Measurements from ENCODE around the gene HRC.
A peak's percentile ranks its signal among the peaks of the same experiment; 100 is the strongest.
"Not testable (repeated sequence)": the region's sequence is repeated elsewhere in the genome, so short reads cannot be mapped to it uniquely, and the experiment has no call there.

The HRC gene

GRCh38 chr19:49150944-49151243 is 4.3 kb downstream of the HRC start:
- Histone ChIP-seq H3K4me3 (ENCODE audit: insufficient read length, low read depth) (peak overlapping the region; percentile 78), H3K36me3 (ENCODE audit: insufficient read depth, insufficient read length, low read length) (no peaks in the 10 kb centered on the region), H3K9ac (ENCODE audit: insufficient read length, low read depth) (peak overlapping the region; percentile 90), H3K9me3 (ENCODE audit: insufficient read depth, low read length) (no peaks in the 10 kb centered on the region), H3K4me1 (ENCODE audit: insufficient read depth, insufficient read length) (peaks cover 12% of the 10 kb centered on the region), H3K27me3 (ENCODE audit: insufficient read depth, insufficient read length) (peaks cover 20% of the 10 kb centered on the region)
- TF ChIP-seq ZNF274 (IDR thresholded peaks at IDR 0.05; ENCODE audit: low read depth, low read length) = no peak
- TF ChIP-seq YY1 (IDR thresholded peaks at IDR 0.05; ENCODE audit: insufficient read depth, insufficient read length) = no peak
- TF ChIP-seq SUZ12 (IDR thresholded peaks at IDR 0.05; ENCODE audit: extremely low read depth, insufficient read depth, insufficient read length) = no peak
- no peak for DNase-seq (ENCODE audit: low read depth, low spot score)

GRCh38 chr19:49150106-49150943 is 4.9 kb downstream of the HRC start:
- Histone ChIP-seq H3K9ac (ENCODE audit: insufficient read length, low read depth) (peak overlapping the region; percentile 90), H3K36me3 (ENCODE audit: insufficient read depth, insufficient read length, low read length) (no peaks in the 10 kb centered on the region), H3K27me3 (ENCODE audit: insufficient read depth, insufficient read length) (peaks cover 20% of the 10 kb centered on the region), H3K9me3 (ENCODE audit: insufficient read depth, low read length) (no peaks in the 10 kb centered on the region), H3K4me3 (ENCODE audit: insufficient read length, low read depth) (peak overlapping the region; percentile 78), H3K4me1 (ENCODE audit: insufficient read depth, insufficient read length) (peaks cover 15% of the 10 kb centered on the region)
- TF ChIP-seq YY1 (IDR thresholded peaks at IDR 0.05; ENCODE audit: insufficient read depth, insufficient read length) = no peak
- TF ChIP-seq ZNF274 (IDR thresholded peaks at IDR 0.05; ENCODE audit: low read depth, low read length) = no peak
- TF ChIP-seq SUZ12 (IDR thresholded peaks at IDR 0.05; ENCODE audit: extremely low read depth, insufficient read depth, insufficient read length) = no peak
- no peak for DNase-seq (ENCODE audit: low read depth, low spot score)

- Histone ChIP-seq H3K4me1 (ENCODE audit: insufficient read depth, insufficient read length) (peaks cover 13% of the 10 kb centered on the region), H3K4me3 (ENCODE audit: insufficient read length, low read depth) (peak overlapping the region; percentile 78)
- peak; percentile 70 for DNase-seq (ENCODE audit: low read depth, low spot score)
Measured at GRCh38 chr19:49149652-49150105, 5.5 kb downstream of the HRC start.

GRCh38 chr19:49148784-49149651 is 6.2 kb downstream of the HRC start:
- Histone ChIP-seq H3K9ac (ENCODE audit: insufficient read length, low read depth) (peak overlapping the region; percentile 90), H3K36me3 (ENCODE audit: insufficient read depth, insufficient read length, low read length) (no peaks in the 10 kb centered on the region), H3K4me3 (ENCODE audit: insufficient read length, low read depth) (peak overlapping the region; percentile 78), H3K9me3 (ENCODE audit: insufficient read depth, low read length) (no peaks in the 10 kb centered on the region), H3K27me3 (ENCODE audit: insufficient read depth, insufficient read length) (peaks cover 13% of the 10 kb centered on the region), H3K4me1 (ENCODE audit: insufficient read depth, insufficient read length) (peaks cover 13% of the 10 kb centered on the region)
- peak; percentile 88 for DNase-seq (ENCODE audit: low read depth, low spot score)
- TF ChIP-seq SUZ12 (IDR thresholded peaks at IDR 0.05; ENCODE audit: extremely low read depth, insufficient read depth, insufficient read length) (no peak), YY1 (IDR thresholded peaks at IDR 0.05; ENCODE audit: insufficient read depth, insufficient read length) (no peak), ZNF274 (IDR thresholded peaks at IDR 0.05; ENCODE audit: low read depth, low read length) (no peak)

More at GRCh38 chr19:49149652-49150105, 5.5 kb downstream of the HRC start:
- H3K9me3 ChIP-seq (ENCODE audit: insufficient read depth, low read length) = no peaks in the 10 kb centered on the region
- peak overlapping the region; percentile 90 for H3K9ac ChIP-seq (ENCODE audit: insufficient read length, low read depth)
- no peaks in the 10 kb centered on the region for H3K36me3 ChIP-seq (ENCODE audit: insufficient read depth, insufficient read length, low read length)
- TF ChIP-seq ZNF274 (IDR thresholded peaks at IDR 0.05; ENCODE audit: low read depth, low read length) (no peak), SUZ12 (IDR thresholded peaks at IDR 0.05; ENCODE audit: extremely low read depth, insufficient read depth, insufficient read length) (no peak), YY1 (IDR thresholded peaks at IDR 0.05; ENCODE audit: insufficient read depth, insufficient read length) (no peak)
- H3K27me3 ChIP-seq (ENCODE audit: insufficient read depth, insufficient read length) = peaks cover 19% of the 10 kb centered on the region

- H3K36me3 ChIP-seq (ENCODE audit: insufficient read depth, insufficient read length, low read length) = no peaks in the 10 kb centered on the region
- H3K4me3 ChIP-seq (ENCODE audit: insufficient read length, low read depth) = peak overlapping the region; percentile 59
- no peaks in the 10 kb centered on the region for H3K9me3 ChIP-seq (ENCODE audit: insufficient read depth, low read length)
- TF ChIP-seq ZNF274 (IDR thresholded peaks at IDR 0.05; ENCODE audit: low read depth, low read length) (no peak), SUZ12 (IDR thresholded peaks at IDR 0.05; ENCODE audit: extremely low read depth, insufficient read depth, insufficient read length) (no peak), YY1 (IDR thresholded peaks at IDR 0.05; ENCODE audit: insufficient read depth, insufficient read length) (no peak)
- H3K9ac ChIP-seq (ENCODE audit: insufficient read length, low read depth) = peak overlapping the region; percentile 85
- DNase-seq (ENCODE audit: low read depth, low spot score) = no peak
- peaks cover 13% of the 10 kb centered on the region for H3K4me1 ChIP-seq (ENCODE audit: insufficient read depth, insufficient read length)
- peaks cover 4% of the 10 kb centered on the region for H3K27me3 ChIP-seq (ENCODE audit: insufficient read depth, insufficient read length)
Measured at GRCh38 chr19:49148044-49148682, 7.0 kb downstream of the HRC start.

- not testable (repeated sequence) for H3K9ac ChIP-seq (ENCODE audit: insufficient read length, low read depth); H3K27me3 ChIP-seq (ENCODE audit: insufficient read depth, insufficient read length); H3K4me3 ChIP-seq (ENCODE audit: insufficient read length, low read depth); H3K9me3 ChIP-seq (ENCODE audit: insufficient read depth, low read length); H3K36me3 ChIP-seq (ENCODE audit: insufficient read depth, insufficient read length, low read length); DNase-seq (ENCODE audit: low read depth, low spot score)
- H3K4me1 ChIP-seq (ENCODE audit: insufficient read depth, insufficient read length) = peaks cover 13% of the 10 kb centered on the region
Measured at GRCh38 chr19:49146408-49146770, 8.8 kb downstream of the HRC start.
